ENCODE results near the gene ADTRP.

ADTRP gene

GRCh38 chr6:11724286-11724685 lies 54.3 kb downstream of the ADTRP start:
- Histone ChIP-seq H3K9ac (ENCODE audit: low read depth, low read length) (no peak overlapping the region), H3K36me3 (ENCODE audit: insufficient read depth, low read length) (no peaks in the 10 kb centered on the region), H3K9me3 (ENCODE audit: control insufficient read depth, insufficient read depth, low read length) (no peaks in the 10 kb centered on the region), H3K4me1 (ENCODE audit: insufficient read depth, low read length) (no peaks in the 10 kb centered on the region)

GRCh38 chr6:11722805-11723631 lies 55.6 kb downstream of the ADTRP start:
- H3K4me1 ChIP-seq (ENCODE audit: insufficient read depth, low read length) = no peaks in the 10 kb centered on the region
- no peak overlapping the region for H3K9ac ChIP-seq (ENCODE audit: low read depth, low read length)

GRCh38 chr6:11722220-11722619 lies 56.4 kb downstream of the ADTRP start:
- Histone ChIP-seq H3K36me3 (ENCODE audit: insufficient read depth, low read length) (no peaks in the 10 kb centered on the region), H3K9me3 (ENCODE audit: control insufficient read depth, insufficient read depth, low read length) (no peaks in the 10 kb centered on the region), H3K9ac (ENCODE audit: low read depth, low read length) (no peak overlapping the region), H3K4me1 (ENCODE audit: insufficient read depth, low read length) (no peaks in the 10 kb centered on the region)

More at GRCh38 chr6:11722805-11723631, 55.6 kb downstream of the ADTRP start:
- no peaks in the 10 kb centered on the region for H3K36me3 ChIP-seq (ENCODE audit: insufficient read depth, low read length)
- no peaks in the 10 kb centered on the region for H3K9me3 ChIP-seq (ENCODE audit: control insufficient read depth, insufficient read depth, low read length)

GRCh38 chr6:11718463-11718862 lies 60.1 kb downstream of the ADTRP start:
- Histone ChIP-seq H3K9ac (ENCODE audit: low read depth, low read length) (no peak overlapping the region), H3K36me3 (ENCODE audit: insufficient read depth, low read length) (no peaks in the 10 kb centered on the region), H3K9me3 (ENCODE audit: control insufficient read depth, insufficient read depth, low read length) (no peaks in the 10 kb centered on the region), H3K4me1 (ENCODE audit: insufficient read depth, low read length) (no peaks in the 10 kb centered on the region)

GRCh38 chr6:11718031-11718430 lies 60.6 kb downstream of the ADTRP start:
- Histone ChIP-seq H3K36me3 (ENCODE audit: insufficient read depth, low read length) (no peaks in the 10 kb centered on the region), H3K4me1 (ENCODE audit: insufficient read depth, low read length) (no peaks in the 10 kb centered on the region), H3K9ac (ENCODE audit: low read depth, low read length) (no peak overlapping the region), H3K9me3 (ENCODE audit: control insufficient read depth, insufficient read depth, low read length) (no peaks in the 10 kb centered on the region)

- H3K4me1 ChIP-seq (ENCODE audit: insufficient read depth, low read length) = no peaks in the 10 kb centered on the region
- no peaks in the 10 kb centered on the region for H3K9me3 ChIP-seq (ENCODE audit: control insufficient read depth, insufficient read depth, low read length)
- no peak overlapping the region for H3K9ac ChIP-seq (ENCODE audit: low read depth, low read length)
- H3K36me3 ChIP-seq (ENCODE audit: insufficient read depth, low read length) = no peaks in the 10 kb centered on the region
These were observed 63.8 kb downstream of the ADTRP start for GRCh38 chr6:11714798-11715285.

GRCh38 chr6:11714116-11714797 lies 64.3 kb downstream of the ADTRP start:
- H3K9me3 ChIP-seq (ENCODE audit: control insufficient read depth, insufficient read depth, low read length) = no peaks in the 10 kb centered on the region
- no peaks in the 10 kb centered on the region for H3K4me1 ChIP-seq (ENCODE audit: insufficient read depth, low read length)
- no peaks in the 10 kb centered on the region for H3K36me3 ChIP-seq (ENCODE audit: insufficient read depth, low read length)
- H3K9ac ChIP-seq (ENCODE audit: low read depth, low read length) = no peak overlapping the region

- Histone ChIP-seq H3K36me3 (ENCODE audit: insufficient read depth, low read length) (no peaks in the 10 kb centered on the region), H3K9ac (ENCODE audit: low read depth, low read length) (no peak overlapping the region), H3K4me1 (ENCODE audit: insufficient read depth, low read length) (no peaks in the 10 kb centered on the region), H3K9me3 (ENCODE audit: control insufficient read depth, insufficient read depth, low read length) (no peaks in the 10 kb centered on the region)
These were observed 65.8 kb downstream of the ADTRP start for GRCh38 chr6:11712760-11713159.

- Histone ChIP-seq H3K9ac (ENCODE audit: low read depth, low read length) (no peak overlapping the region), H3K4me1 (ENCODE audit: insufficient read depth, low read length) (no peaks in the 10 kb centered on the region), H3K9me3 (ENCODE audit: control insufficient read depth, insufficient read depth, low read length) (no peaks in the 10 kb centered on the region), H3K36me3 (ENCODE audit: insufficient read depth, low read length) (no peaks in the 10 kb centered on the region)
These were observed 66.5 kb downstream of the ADTRP start for GRCh38 chr6:11711984-11712711.

GRCh38 chr6:11711003-11711983 lies 67.3 kb downstream of the ADTRP start:
- no peaks in the 10 kb centered on the region for H3K36me3 ChIP-seq (ENCODE audit: insufficient read depth, low read length)
- H3K9me3 ChIP-seq (ENCODE audit: control insufficient read depth, insufficient read depth, low read length) = no peaks in the 10 kb centered on the region
- H3K4me1 ChIP-seq (ENCODE audit: insufficient read depth, low read length) = no peaks in the 10 kb centered on the region
- no peak overlapping the region for H3K9ac ChIP-seq (ENCODE audit: low read depth, low read length)

- H3K4me1 ChIP-seq (ENCODE audit: insufficient read depth, low read length) = no peaks in the 10 kb centered on the region
- H3K9me3 ChIP-seq (ENCODE audit: control insufficient read depth, insufficient read depth, low read length) = no peaks in the 10 kb centered on the region
- no peaks in the 10 kb centered on the region for H3K36me3 ChIP-seq (ENCODE audit: insufficient read depth, low read length)
- H3K9ac ChIP-seq (ENCODE audit: low read depth, low read length) = no peak overlapping the region
These were observed 68.3 kb downstream of the ADTRP start for GRCh38 chr6:11710311-11710761.

- no peaks in the 10 kb centered on the region for H3K4me1 ChIP-seq (ENCODE audit: insufficient read depth, low read length)
- no peaks in the 10 kb centered on the region for H3K9me3 ChIP-seq (ENCODE audit: control insufficient read depth, insufficient read depth, low read length)
- H3K9ac ChIP-seq (ENCODE audit: low read depth, low read length) = no peak overlapping the region
These were observed 72.4 kb downstream of the ADTRP start for GRCh38 chr6:11706171-11706570.

GRCh38 chr6:11705483-11705882 lies 73.1 kb downstream of the ADTRP start:
- Histone ChIP-seq H3K9ac (ENCODE audit: low read depth, low read length) (no peak overlapping the region), H3K36me3 (ENCODE audit: insufficient read depth, low read length) (no peaks in the 10 kb centered on the region), H3K4me1 (ENCODE audit: insufficient read depth, low read length) (no peaks in the 10 kb centered on the region), H3K9me3 (ENCODE audit: control insufficient read depth, insufficient read depth, low read length) (no peaks in the 10 kb centered on the region)

More at GRCh38 chr6:11706171-11706570, 72.4 kb downstream of the ADTRP start:
- H3K36me3 ChIP-seq (ENCODE audit: insufficient read depth, low read length) = no peaks in the 10 kb centered on the region

Measured in ES-I3 (cell line).